Measurements from ENCODE around the gene DCTN1.
A peak's percentile ranks its signal among the peaks of the same experiment; 100 is the strongest.

DCTN1 gene

GRCh38 chr2:74417763-74418162 is 37.7 kb upstream of the DCTN1 start:
- no peaks in the 10 kb centered on the region for H3K36me3 Mint-ChIP-seq (ENCODE audit: low read depth)
- peaks cover 26% of the 10 kb centered on the region for H3K4me1 Mint-ChIP-seq (ENCODE audit: low read depth)
- no peaks in the 10 kb centered on the region for H3K9me3 Mint-ChIP-seq
- no peak overlapping the region for H3K27ac Mint-ChIP-seq
- H3K4me3 Mint-ChIP-seq = no peak overlapping the region
- peaks cover 4% of the 10 kb centered on the region for H3K27me3 Mint-ChIP-seq (ENCODE audit: low read depth)

- Mint-ChIP-seq H3K27me3 (ENCODE audit: low read depth) (peaks cover 4% of the 10 kb centered on the region), H3K36me3 (ENCODE audit: low read depth) (no peaks in the 10 kb centered on the region), H3K9me3 (no peaks in the 10 kb centered on the region), H3K4me3 (no peak overlapping the region), H3K27ac (no peak overlapping the region), H3K4me1 (ENCODE audit: low read depth) (peaks cover 24% of the 10 kb centered on the region)
Observed at GRCh38 chr2:74417197-74417596, 37.1 kb upstream of the DCTN1 start.

- Mint-ChIP-seq H3K9me3 (no peaks in the 10 kb centered on the region), H3K36me3 (ENCODE audit: low read depth) (no peaks in the 10 kb centered on the region), H3K27me3 (ENCODE audit: low read depth) (peaks cover 4% of the 10 kb centered on the region), H3K27ac (no peak overlapping the region), H3K4me3 (no peak overlapping the region), H3K4me1 (ENCODE audit: low read depth) (peaks cover 24% of the 10 kb centered on the region)
Observed at GRCh38 chr2:74416778-74417177, 36.7 kb upstream of the DCTN1 start.

DNA sequence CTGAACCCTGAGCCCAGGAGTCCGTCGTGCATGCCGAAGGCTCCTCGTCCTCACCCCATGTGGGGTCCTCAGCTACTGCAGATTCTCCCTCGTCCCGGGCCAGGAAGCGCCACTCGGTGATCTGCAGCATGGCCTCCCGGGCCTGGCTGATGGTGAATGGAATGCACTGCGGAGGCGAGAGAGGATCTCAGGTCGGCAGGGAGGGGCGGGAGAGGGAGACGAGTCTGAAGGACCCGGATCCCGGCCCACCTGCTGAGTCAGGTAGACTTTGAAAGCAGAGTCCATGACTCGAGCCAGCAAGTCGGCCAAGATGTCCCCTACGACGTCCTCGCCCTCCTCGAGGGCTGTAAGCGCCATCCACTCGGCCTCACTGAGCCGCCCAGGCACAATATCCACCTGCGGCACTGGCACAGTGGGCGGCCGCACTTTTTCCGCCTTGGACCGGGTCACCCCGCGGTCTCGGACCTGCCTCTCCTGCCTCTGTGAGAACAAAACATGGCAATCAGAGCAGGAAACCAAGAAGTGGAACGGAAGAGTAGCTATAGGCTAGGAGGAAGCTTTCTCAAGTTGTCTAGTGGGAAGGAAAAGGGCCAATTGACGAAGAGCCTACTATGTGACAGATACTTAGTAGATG is 35.8 kb upstream of the DCTN1 start:
- H3K9me3 Mint-ChIP-seq = no peaks in the 10 kb centered on the region
- H3K4me1 Mint-ChIP-seq (ENCODE audit: low read depth) = peaks cover 20% of the 10 kb centered on the region
- peaks cover 4% of the 10 kb centered on the region for H3K27me3 Mint-ChIP-seq (ENCODE audit: low read depth)
- no peaks in the 10 kb centered on the region for H3K36me3 Mint-ChIP-seq (ENCODE audit: low read depth)
- no peak overlapping the region for H3K27ac Mint-ChIP-seq
- H3K4me3 Mint-ChIP-seq = peak overlapping the region; percentile 25

- Mint-ChIP-seq H3K4me3 (peak overlapping the region; percentile 54), H3K27me3 (ENCODE audit: low read depth) (peaks cover under 1% of the 10 kb centered on the region), H3K36me3 (ENCODE audit: low read depth) (no peaks in the 10 kb centered on the region), H3K4me1 (ENCODE audit: low read depth) (peaks cover 16% of the 10 kb centered on the region), H3K9me3 (no peaks in the 10 kb centered on the region), H3K27ac (peak overlapping the region; percentile 63)
Observed at GRCh38 chr2:74414881-74415761, 35.0 kb upstream of the DCTN1 start.

GRCh38 chr2:74414441-74414840 is 34.3 kb upstream of the DCTN1 start:
- no peak overlapping the region for H3K27ac Mint-ChIP-seq
- peaks cover 14% of the 10 kb centered on the region for H3K4me1 Mint-ChIP-seq (ENCODE audit: low read depth)
- no peaks in the 10 kb centered on the region for H3K36me3 Mint-ChIP-seq (ENCODE audit: low read depth)
- H3K9me3 Mint-ChIP-seq = no peaks in the 10 kb centered on the region
- no peaks in the 10 kb centered on the region for H3K27me3 Mint-ChIP-seq (ENCODE audit: low read depth)
- H3K4me3 Mint-ChIP-seq = peak overlapping the region; percentile 21

GRCh38 chr2:74413001-74413698 is 33.0 kb upstream of the DCTN1 start:
- peaks cover 14% of the 10 kb centered on the region for H3K4me1 Mint-ChIP-seq (ENCODE audit: low read depth)

DNA sequence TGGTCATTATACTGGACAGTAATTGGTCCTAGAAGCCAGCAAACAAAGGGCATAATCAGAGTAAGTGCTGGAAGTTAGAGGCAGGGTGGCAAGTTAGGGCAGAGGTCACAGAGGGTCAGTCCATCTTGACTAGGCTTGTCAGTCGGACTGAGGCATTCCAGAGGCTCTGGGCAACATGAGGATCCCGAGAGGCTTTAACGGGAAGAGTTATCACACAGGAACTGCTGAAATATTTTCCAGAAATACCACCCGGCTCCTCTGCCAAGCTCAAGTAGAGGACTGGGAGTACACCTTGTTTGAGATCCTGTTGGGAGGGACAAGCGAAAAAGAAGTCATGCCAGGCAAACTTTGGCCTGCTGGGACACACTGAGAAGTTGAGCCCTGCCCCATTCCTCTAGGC is 27.6 kb upstream of the DCTN1 start:
- no peak overlapping the region for H3K27ac Mint-ChIP-seq
- peaks cover 4% of the 10 kb centered on the region for H3K4me1 Mint-ChIP-seq (ENCODE audit: low read depth)
- H3K4me3 Mint-ChIP-seq = no peak overlapping the region
- H3K9me3 Mint-ChIP-seq = no peaks in the 10 kb centered on the region
- peaks cover 24% of the 10 kb centered on the region for H3K27me3 Mint-ChIP-seq (ENCODE audit: low read depth)
- H3K36me3 Mint-ChIP-seq (ENCODE audit: low read depth) = no peaks in the 10 kb centered on the region

More at GRCh38 chr2:74413001-74413698, 33.0 kb upstream of the DCTN1 start:
- no peak overlapping the region for H3K27ac Mint-ChIP-seq
- peaks cover 13% of the 10 kb centered on the region for H3K27me3 Mint-ChIP-seq (ENCODE audit: low read depth)
- no peaks in the 10 kb centered on the region for H3K9me3 Mint-ChIP-seq
- no peaks in the 10 kb centered on the region for H3K36me3 Mint-ChIP-seq (ENCODE audit: low read depth)
- no peak overlapping the region for H3K4me3 Mint-ChIP-seq

GRCh38 chr2:74406035-74406434 is 25.9 kb upstream of the DCTN1 start:
- Mint-ChIP-seq H3K4me1 (ENCODE audit: low read depth) (peaks cover 4% of the 10 kb centered on the region), H3K27ac (no peak overlapping the region), H3K36me3 (ENCODE audit: low read depth) (no peaks in the 10 kb centered on the region), H3K4me3 (no peak overlapping the region), H3K27me3 (ENCODE audit: low read depth) (peaks cover 24% of the 10 kb centered on the region), H3K9me3 (no peaks in the 10 kb centered on the region)

GRCh38 chr2:74401891-74402290 is 21.8 kb upstream of the DCTN1 start:
- Mint-ChIP-seq H3K27ac (no peak overlapping the region), H3K4me3 (no peak overlapping the region), H3K27me3 (ENCODE audit: low read depth) (peaks cover 5% of the 10 kb centered on the region), H3K9me3 (no peaks in the 10 kb centered on the region), H3K36me3 (ENCODE audit: low read depth) (no peaks in the 10 kb centered on the region), H3K4me1 (ENCODE audit: low read depth) (peaks cover 5% of the 10 kb centered on the region)

- H3K36me3 Mint-ChIP-seq (ENCODE audit: low read depth) = no peaks in the 10 kb centered on the region
- H3K4me3 Mint-ChIP-seq = no peak overlapping the region
- H3K27me3 Mint-ChIP-seq (ENCODE audit: low read depth) = peaks cover 4% of the 10 kb centered on the region
- no peak overlapping the region for H3K27ac Mint-ChIP-seq
- H3K9me3 Mint-ChIP-seq = no peaks in the 10 kb centered on the region
- peaks cover 2% of the 10 kb centered on the region for H3K4me1 Mint-ChIP-seq (ENCODE audit: low read depth)
Observed at GRCh38 chr2:74399785-74400184, 19.7 kb upstream of the DCTN1 start.

DNA sequence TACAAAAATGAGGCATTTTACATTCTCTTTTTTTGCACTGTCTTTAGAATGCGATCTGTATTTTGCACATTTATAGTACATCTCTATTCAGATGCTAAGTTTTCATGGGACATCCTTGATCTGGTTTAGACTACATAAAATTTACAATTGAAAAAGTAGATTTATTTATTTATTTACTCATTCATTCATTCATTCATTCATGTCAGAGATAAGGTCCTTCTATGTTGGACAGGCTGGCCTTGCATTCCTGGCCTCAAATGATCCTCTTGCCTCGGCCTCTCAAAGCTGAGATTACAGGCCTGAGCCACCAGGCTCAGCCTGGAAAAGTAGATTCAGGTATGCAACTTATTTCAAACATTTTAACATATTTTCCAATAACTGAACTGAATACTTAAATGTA is 16.0 kb upstream of the DCTN1 start:
- H3K9me3 Mint-ChIP-seq = no peaks in the 10 kb centered on the region
- peaks cover 7% of the 10 kb centered on the region for H3K27me3 Mint-ChIP-seq (ENCODE audit: low read depth)
- H3K27ac Mint-ChIP-seq = no peak overlapping the region
- no peak overlapping the region for H3K4me3 Mint-ChIP-seq
- H3K36me3 Mint-ChIP-seq (ENCODE audit: low read depth) = no peaks in the 10 kb centered on the region
- H3K4me1 Mint-ChIP-seq (ENCODE audit: low read depth) = peaks cover 5% of the 10 kb centered on the region

DNA sequence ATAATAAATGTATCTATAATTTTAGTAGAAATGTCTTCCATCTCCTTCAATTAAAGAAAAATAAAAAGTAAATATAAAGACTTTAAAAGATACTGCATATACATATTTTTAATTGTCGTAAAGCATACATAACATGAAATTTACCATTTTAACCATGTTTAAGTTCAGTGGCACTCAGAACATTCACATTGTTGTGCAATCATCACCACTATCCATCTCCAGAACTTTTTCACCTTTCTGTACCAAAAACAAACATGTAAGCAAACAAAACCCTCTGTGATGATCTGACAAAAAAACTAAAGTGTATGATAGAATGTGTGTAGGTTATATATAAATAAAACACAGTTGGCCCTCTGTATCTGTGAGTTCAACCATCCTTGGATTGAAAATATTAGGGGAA is 13.4 kb upstream of the DCTN1 start:
- no peak overlapping the region for H3K4me3 Mint-ChIP-seq
- no peaks in the 10 kb centered on the region for H3K9me3 Mint-ChIP-seq
- no peak overlapping the region for H3K27ac Mint-ChIP-seq
- H3K36me3 Mint-ChIP-seq (ENCODE audit: low read depth) = no peaks in the 10 kb centered on the region
- peaks cover 9% of the 10 kb centered on the region for H3K4me1 Mint-ChIP-seq (ENCODE audit: low read depth)
- H3K27me3 Mint-ChIP-seq (ENCODE audit: low read depth) = peaks cover 7% of the 10 kb centered on the region

- Mint-ChIP-seq H3K36me3 (ENCODE audit: low read depth) (no peaks in the 10 kb centered on the region), H3K4me1 (ENCODE audit: low read depth) (peaks cover 9% of the 10 kb centered on the region), H3K9me3 (no peaks in the 10 kb centered on the region), H3K27ac (no peak overlapping the region), H3K4me3 (peak overlapping the region; percentile 19), H3K27me3 (ENCODE audit: low read depth) (peaks cover 7% of the 10 kb centered on the region)
Observed at GRCh38 chr2:74392449-74392743, 12.3 kb upstream of the DCTN1 start.
